ENCODE data around the gene USP15. TPM values are rescaled to one million over a fixed set of nuclear protein-coding genes. Genes with fewer than 3 reads are reported as not detected.

The USP15 gene
- total and polyA plus RNA-seq, 2 of the 4 experiments (the other 2 are of a cell fraction) = 28.5 to 49.6 TPM

DNA sequence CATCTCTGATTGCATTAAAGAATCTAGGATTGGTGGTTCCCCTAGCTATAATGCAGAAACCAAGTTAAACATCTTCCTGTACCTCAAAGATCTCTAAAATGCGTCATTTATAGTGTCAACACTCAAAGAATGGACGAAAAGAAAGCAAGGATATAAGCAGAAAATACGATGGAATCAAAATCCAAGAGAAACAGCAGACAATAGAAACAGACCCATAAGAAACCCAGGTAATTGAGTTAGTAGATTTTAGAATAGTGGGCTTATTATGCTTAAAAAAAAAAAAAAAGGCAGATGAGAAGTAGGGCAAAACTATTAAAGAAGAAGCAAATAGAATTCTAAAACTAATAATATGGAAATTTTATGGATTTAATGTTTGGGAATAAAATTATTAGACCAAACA lies 44.4 kb downstream of the USP15 start:
- in situ Hi-C loops (cut with MboI; ENCODE audit: low sequenced_read_pairs) = no loop called here
- Histone ChIP-seq H2AK5ac (ENCODE audit: low read depth, low read length) (no peak overlapping the region), H3K4ac (ENCODE audit: low read depth, low read length) (no peak overlapping the region), H3K4me2 (ENCODE audit: low read depth, low read length) (no peak overlapping the region), H3K9ac (ENCODE audit: low read depth, low read length) (no peak overlapping the region), H3K79me1 (ENCODE audit: low read depth in 1 of 2, low read length in 2 of 2) (peaks cover 18 to 34% of the 10 kb centered on the region in 2 experiments), H3K9me3 (ENCODE audit: control insufficient read depth, insufficient read depth, low read length) (peaks cover 5% of the 10 kb centered on the region; the same call in 1 of the 2 replicates), H3K14ac (replicated peaks; ENCODE audit: low read depth, low read length) (no peak overlapping the region), H2BK20ac (ENCODE audit: low read depth, low read length) (no peak overlapping the region), H2AK9ac (replicated peaks; ENCODE audit: low read depth, low read length, poor library complexity) (no peak overlapping the region), H3K4me1 (ENCODE audit: control insufficient read depth, insufficient read depth, low read length) (no peaks in the 10 kb centered on the region), H3K23ac (ENCODE audit: low read depth, low read length) (no peak overlapping the region), H3K9me1 (ENCODE audit: insufficient read depth, low read length) (peaks cover 3% of the 10 kb centered on the region; the same call in 1 of the 2 replicates), H3K56ac (ENCODE audit: extremely low read depth, insufficient read depth, low read length) (no peak overlapping the region), H4K5ac (ENCODE audit: low read depth, low read length) (no peak overlapping the region), H2BK120ac (ENCODE audit: low read depth, low read length) (no peak overlapping the region), H2AFZ (replicated peaks; ENCODE audit: low read length, poor library complexity) (no peak overlapping the region), H2BK5ac (ENCODE audit: low read depth, low read length, poor library complexity, severe bottlenecking) (no peak overlapping the region), H3K18ac (ENCODE audit: low read depth, low read length) (no peak overlapping the region), H3K36me3 (ENCODE audit: control insufficient read depth, insufficient read depth, low read length) (peaks cover 14% of the 10 kb centered on the region), H4K20me1 (ENCODE audit: insufficient read depth, low read length) (no peaks in the 10 kb centered on the region; the same call in 1 of the 2 replicates), H4K8ac (ENCODE audit: low read depth in 2 of 2, low read length in 2 of 2) (no peak overlapping the region), H3K27ac (ENCODE audit: insufficient read depth, low read length) (no peak overlapping the region), H2BK15ac (ENCODE audit: low read depth, low read length) (no peak overlapping the region), H3K27me3 (ENCODE audit: control insufficient read depth, insufficient read depth, low read length) (no peaks in the 10 kb centered on the region), H3K4me3 (ENCODE audit: insufficient read depth, low read depth, low read length) (no peak overlapping the region), H4K91ac (ENCODE audit: insufficient read depth, low read depth, low read length) (no peak overlapping the region)
- dilution Hi-C loops (cut with HindIII; ENCODE audit: low sequenced_read_pairs, unreplicated experiment) = no loop called here
- intact Hi-C loops (cut with micrococcal nuclease) = no loop called here
- POLR2A ChIA-PET (ENCODE audit: unreplicated experiment) = no interaction called here
- CTCF ChIA-PET = no interaction called here
- ATAC-seq (ENCODE audit: low read depth) = no peak
- TF ChIP-seq POLR2A (IDR thresholded peaks at IDR 0.05; ENCODE audit: low read depth, low read length) (no peak), MXI1 (IDR thresholded peaks at IDR 0.05; ENCODE audit: borderline replicate concordance, low read depth, low read length) (no peak), ELK1 (IDR thresholded peaks at IDR 0.05; ENCODE audit: borderline replicate concordance, low read depth, low read length) (no peak), MAZ (IDR thresholded peaks at IDR 0.05; ENCODE audit: borderline replicate concordance, low read depth, low read length) (no peak), RFX5 (IDR thresholded peaks at IDR 0.05; ENCODE audit: low read depth, low read length) (no peak), CHD1 (IDR thresholded peaks at IDR 0.05; ENCODE audit: low read depth, low read length) (no peak), RAD21 (IDR thresholded peaks at IDR 0.05; ENCODE audit: low read length) (no peak), CTCF (conservative IDR thresholded peaks at IDR 0.05; ENCODE audit: low read depth, low read length) (no peak), MAFK (IDR thresholded peaks at IDR 0.05; ENCODE audit: low read depth, low read length) (no peak), FOS (IDR thresholded peaks at IDR 0.05; ENCODE audit: low read depth, low read length) (no peak), BHLHE40 (IDR thresholded peaks at IDR 0.05; ENCODE audit: low read depth, low read length) (no peak), RCOR1 (IDR thresholded peaks at IDR 0.05; ENCODE audit: insufficient replicate concordance, low read length) (no peak), CEBPB (IDR thresholded peaks at IDR 0.05; ENCODE audit: low read depth, low read length) (no peak), SMC3 (IDR thresholded peaks at IDR 0.05; ENCODE audit: low read depth, low read length) (no peak), NFE2L2 (IDR thresholded peaks at IDR 0.05; ENCODE audit: low read depth, low read length) (no peak)
- TF ChIP-seq, protein P1, sequence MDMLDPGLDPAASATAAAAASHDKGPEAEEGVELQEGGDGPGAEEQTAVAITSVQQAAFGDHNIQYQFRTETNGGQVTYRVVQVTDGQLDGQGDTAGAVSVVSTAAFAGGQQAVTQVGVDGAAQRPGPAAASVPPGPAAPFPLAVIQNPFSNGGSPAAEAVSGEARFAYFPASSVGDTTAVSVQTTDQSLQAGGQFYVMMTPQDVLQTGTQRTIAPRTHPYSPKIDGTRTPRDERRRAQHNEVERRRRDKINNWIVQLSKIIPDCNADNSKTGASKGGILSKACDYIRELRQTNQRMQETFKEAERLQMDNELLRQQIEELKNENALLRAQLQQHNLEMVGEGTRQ (IDR thresholded peaks at IDR 0.05; ENCODE audit: low read depth, low read length) = no peak
- no CpG with 5 or more reads among the region's 3 CpGs for WGBS, 2 experiments (ENCODE audit: extremely low coverage in 2 of 2, insufficient read length in 1 of 2)
- DNase-seq = no peak
- BruUV-seq (replicated peaks) = no TSS peak

Measured in IMR-90 (cell line).